GM18499 (cell line): Measurements from ENCODE around the gene NKX2-2.

ENCODE experiments used
- ATAC-seq: cut with Tn5 transposase; IDR thresholded peaks from one replicate; pipeline ENCODE4 v1.9.1; 2021; ENCODE audit warnings: moderate number of reproducible peaks; ENCODE audit not compliant: insufficient read depth, unreplicated experiment

NKX2-2 gene

GRCh38 chr20:21522481-21523280 lies 8.8 kb upstream of the NKX2-2 start:
- ATAC-seq = no peak

- ATAC-seq = no peak
Observed at GRCh38 chr20:21521596-21522480, 8.0 kb upstream of the NKX2-2 start.

GRCh38 chr20:21520702-21521595 lies 7.1 kb upstream of the NKX2-2 start:
- ATAC-seq = no peak

GRCh38 chr20:21519136-21519584 lies 5.3 kb upstream of the NKX2-2 start:
- no peak for ATAC-seq

GRCh38 chr20:21518292-21518991 lies 4.6 kb upstream of the NKX2-2 start:
- ATAC-seq = no peak

- ATAC-seq = no peak
Observed at GRCh38 chr20:21517566-21518277, 3.9 kb upstream of the NKX2-2 start.

- no peak for ATAC-seq
Observed at GRCh38 chr20:21516861-21517565, 3.1 kb upstream of the NKX2-2 start.

- no peak for ATAC-seq
Observed at GRCh38 chr20:21516180-21516567, 2.3 kb upstream of the NKX2-2 start.

GRCh38 chr20:21515300-21516179 lies 1.7 kb upstream of the NKX2-2 start:
- ATAC-seq = no peak

GRCh38 chr20:21514553-21515251 lies 838 bp upstream of the NKX2-2 start:
- ATAC-seq = no peak

- no peak for ATAC-seq
Observed at GRCh38 chr20:21513181-21513663, 642 bp downstream of the NKX2-2 start.

GRCh38 chr20:21512634-21513180 lies 1.2 kb downstream of the NKX2-2 start:
- no peak for ATAC-seq

GRCh38 chr20:21511850-21512633 lies 1.8 kb downstream of the NKX2-2 start:
- ATAC-seq = no peak

- ATAC-seq = no peak
Observed at GRCh38 chr20:21511485-21511849, 2.4 kb downstream of the NKX2-2 start.

GRCh38 chr20:21510414-21511384 lies 3.2 kb downstream of the NKX2-2 start:
- ATAC-seq = no peak
